Measurements from ENCODE around the gene MTIF3. TPM values are rescaled to one million over a fixed set of nuclear protein-coding genes. Genes with fewer than 3 reads are reported as not detected.

Gene MTIF3
- total RNA-seq, 4 donors from 2014 or later: 27.7 to 98.3 (median 66.7) TPM

- H3K27ac ChIP-seq: no peak overlapping the region
- in situ Hi-C loops (cut with MboI; ENCODE audit: low pct_ligation_motif_present in 1 of 4, low pct_unique_long_range_greater_than_20kb in 1 of 4, low sequenced_read_pairs in 3 of 4): no loop called here
- no peaks in the 10 kb centered on the region for H3K4me1 ChIP-seq
- intact Hi-C loops (cut with DNase I; ENCODE audit: low total_unique reads): no loop called here
- no peaks in the 10 kb centered on the region for H3K9me3 ChIP-seq
- no peak for DNase-seq
- H3K27me3 ChIP-seq: no peaks in the 10 kb centered on the region
- TF ChIP-seq POLR2AphosphoS5 (IDR thresholded peaks at IDR 0.05): no peak
- TF ChIP-seq CTCF (IDR thresholded peaks at IDR 0.05): no peak
- no peak for TF ChIP-seq EP300 (IDR thresholded peaks at IDR 0.05; ENCODE audit: low read depth)
- no peak for TF ChIP-seq POLR2A (IDR thresholded peaks at IDR 0.05)
- H3K4me3 ChIP-seq: no peak overlapping the region
- no peaks in the 10 kb centered on the region for H3K36me3 ChIP-seq
- WGBS, 2 donors (ENCODE audit: low coverage in 1 of 2): 53 to 90% methylated on average over 2 to 10 of the region's 10 CpGs
Measured at GRCh38 chr13:27476943-27477703, 26.8 kb upstream of the MTIF3 start.

GRCh38 chr13:27474751-27475268 is 24.4 kb upstream of the MTIF3 start:
- Histone ChIP-seq H3K9me3 (no peaks in the 10 kb centered on the region), H3K4me1 (no peaks in the 10 kb centered on the region), H3K36me3 (no peaks in the 10 kb centered on the region), H3K27me3 (no peaks in the 10 kb centered on the region), H3K4me3 (no peak overlapping the region), H3K27ac (no peak overlapping the region)
- intact Hi-C loops (cut with DNase I; ENCODE audit: low total_unique reads) (no loop called here), in situ Hi-C loops (cut with MboI; ENCODE audit: low pct_ligation_motif_present in 1 of 4, low pct_unique_long_range_greater_than_20kb in 1 of 4, low sequenced_read_pairs in 3 of 4) (no loop called here)
- 89 to 100% methylated on average over 7 to 13 of the region's 13 CpGs for WGBS, 2 donors (ENCODE audit: low coverage in 1 of 2)
- no peak for TF ChIP-seq POLR2A (IDR thresholded peaks at IDR 0.05)
- TF ChIP-seq CTCF (IDR thresholded peaks at IDR 0.05): no peak
- no peak for TF ChIP-seq POLR2AphosphoS5 (IDR thresholded peaks at IDR 0.05)
- no peak for TF ChIP-seq EP300 (IDR thresholded peaks at IDR 0.05; ENCODE audit: low read depth)
- no peak for DNase-seq

GRCh38 chr13:27472941-27473340 is 22.6 kb upstream of the MTIF3 start:
- Histone ChIP-seq H3K9me3 (no peaks in the 10 kb centered on the region), H3K4me3 (no peak overlapping the region), H3K4me1 (no peaks in the 10 kb centered on the region), H3K27me3 (no peaks in the 10 kb centered on the region), H3K36me3 (no peaks in the 10 kb centered on the region), H3K27ac (no peak overlapping the region)
- DNase-seq: no peak
- TF ChIP-seq POLR2AphosphoS5 (IDR thresholded peaks at IDR 0.05) (no peak), POLR2A (IDR thresholded peaks at IDR 0.05) (no peak), CTCF (IDR thresholded peaks at IDR 0.05) (no peak)
- intact Hi-C loops (cut with DNase I; ENCODE audit: low total_unique reads) (no loop called here), in situ Hi-C loops (cut with MboI; ENCODE audit: low pct_ligation_motif_present in 1 of 4, low pct_unique_long_range_greater_than_20kb in 1 of 4, low sequenced_read_pairs in 3 of 4) (no loop called here)
- 77% methylated on average over 3 of the region's 3 CpGs; no CpG with 5 or more reads in 1 of the 2 donors for WGBS, 2 donors (ENCODE audit: low coverage in 1 of 2)

GRCh38 chr13:27472441-27472840 is 22.1 kb upstream of the MTIF3 start:
- Histone ChIP-seq H3K36me3 (no peaks in the 10 kb centered on the region), H3K27ac (no peak overlapping the region), H3K27me3 (no peaks in the 10 kb centered on the region), H3K4me1 (no peaks in the 10 kb centered on the region), H3K9me3 (no peaks in the 10 kb centered on the region), H3K4me3 (no peak overlapping the region)
- in situ Hi-C loops (cut with MboI; ENCODE audit: low pct_ligation_motif_present in 1 of 4, low pct_unique_long_range_greater_than_20kb in 1 of 4, low sequenced_read_pairs in 3 of 4) (no loop called here), intact Hi-C loops (cut with DNase I; ENCODE audit: low total_unique reads) (no loop called here)
- DNase-seq: no peak
- TF ChIP-seq EP300 (IDR thresholded peaks at IDR 0.05; ENCODE audit: low read depth): no peak
- no peak for TF ChIP-seq CTCF (IDR thresholded peaks at IDR 0.05)
- no peak for TF ChIP-seq POLR2A (IDR thresholded peaks at IDR 0.05)
- no peak for TF ChIP-seq POLR2AphosphoS5 (IDR thresholded peaks at IDR 0.05)
- 88% methylated on average over 2 of the region's 2 CpGs; no CpG with 5 or more reads in 1 of the 2 donors for WGBS, 2 donors (ENCODE audit: low coverage in 1 of 2)
